ENCODE data around the gene PSAP.

The PSAP gene

DNA sequence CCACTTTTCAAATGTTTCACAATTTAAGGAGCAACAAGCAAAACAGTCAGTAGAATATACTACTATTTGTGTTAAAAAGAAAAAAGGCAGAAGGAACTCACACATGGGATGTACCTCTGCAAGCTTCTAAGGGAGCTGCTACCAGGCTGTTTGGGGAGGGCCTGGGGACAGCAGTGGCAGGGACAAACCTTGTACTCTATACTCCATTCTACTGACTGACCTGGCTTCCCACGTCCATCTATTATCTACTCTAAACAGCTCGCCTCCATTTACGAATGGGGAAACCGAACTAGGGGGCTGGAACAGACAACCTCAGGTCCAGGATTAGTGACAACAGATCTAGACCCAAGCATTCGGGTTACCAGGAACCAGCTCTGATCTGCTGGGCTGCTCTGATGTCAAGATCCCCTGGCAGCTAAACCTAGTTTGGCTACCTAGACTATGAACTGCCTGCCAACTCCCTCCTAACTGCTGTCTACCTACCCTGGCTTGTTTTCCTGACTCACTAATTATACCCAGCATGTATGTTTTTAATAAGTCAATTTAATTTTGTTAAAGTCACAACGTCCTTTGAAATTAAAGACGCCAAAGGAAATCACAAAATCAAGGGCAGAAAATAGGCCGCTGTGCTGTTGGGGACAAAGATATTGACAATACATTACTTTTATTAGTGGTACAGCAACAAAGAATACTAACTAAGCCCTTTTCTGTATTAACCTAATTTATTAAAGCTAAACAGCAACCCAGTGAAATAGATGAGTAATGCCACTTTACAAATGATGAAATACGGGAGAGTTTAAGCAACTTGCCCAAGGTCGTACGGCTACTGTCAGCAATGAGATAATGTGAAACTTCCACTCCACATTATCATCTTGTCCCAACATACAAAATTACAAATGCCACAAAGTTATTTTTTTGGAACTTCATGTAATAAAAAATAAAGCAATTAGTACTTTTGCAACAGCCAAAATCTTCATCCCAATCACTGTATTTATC, 5.3 kb downstream of the PSAP start:
- H3K9me3 ChIP-seq: peaks cover 3% of the 10 kb centered on the region; the same call in 1 of the 2 replicates
- peaks cover 15% of the 10 kb centered on the region for H3K36me3 ChIP-seq
- no peak overlapping the region for H3K4me2 ChIP-seq
- H3K9ac ChIP-seq: no peak overlapping the region
- H3K27ac ChIP-seq: no peak overlapping the region
- H4K20me1 ChIP-seq: peaks cover 100% of the 10 kb centered on the region
- H3K27me3 ChIP-seq: no peaks in the 10 kb centered on the region
- no peak for TF ChIP-seq Cebpa-rat (IDR thresholded peaks at IDR 0.05)
- no peak overlapping the region for H3K4me3 ChIP-seq
- peaks cover 68% of the 10 kb centered on the region for H3K4me1 ChIP-seq

DNA sequence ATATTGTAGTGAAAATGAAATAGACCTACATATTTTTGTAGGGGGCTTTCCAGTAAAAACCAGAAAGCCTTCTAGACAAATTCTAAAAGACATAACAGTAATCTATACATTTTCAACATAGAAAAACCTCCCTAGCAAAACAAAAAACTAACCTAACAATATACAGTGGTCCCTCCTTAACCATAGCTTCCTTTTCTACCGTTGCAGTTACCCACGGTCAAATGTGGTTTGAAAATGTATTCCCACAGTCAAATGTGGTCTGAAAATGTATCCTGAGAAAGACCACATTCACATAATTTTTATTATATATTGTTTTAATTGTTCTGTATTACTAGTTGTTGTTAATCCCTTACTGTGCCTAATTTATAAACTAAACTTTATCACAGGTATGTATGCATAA, 6.4 kb downstream of the PSAP start:
- Histone ChIP-seq H3K9me3 (peaks cover 3% of the 10 kb centered on the region; the same call in 1 of the 2 replicates), H3K4me1 (peaks cover 70% of the 10 kb centered on the region), H3K36me3 (peaks cover 15% of the 10 kb centered on the region), H3K4me2 (no peak overlapping the region), H3K9ac (no peak overlapping the region), H3K27me3 (no peaks in the 10 kb centered on the region), H3K27ac (no peak overlapping the region), H3K4me3 (no peak overlapping the region), H4K20me1 (peaks cover 100% of the 10 kb centered on the region)
- no peak for TF ChIP-seq Cebpa-rat (IDR thresholded peaks at IDR 0.05)

DNA sequence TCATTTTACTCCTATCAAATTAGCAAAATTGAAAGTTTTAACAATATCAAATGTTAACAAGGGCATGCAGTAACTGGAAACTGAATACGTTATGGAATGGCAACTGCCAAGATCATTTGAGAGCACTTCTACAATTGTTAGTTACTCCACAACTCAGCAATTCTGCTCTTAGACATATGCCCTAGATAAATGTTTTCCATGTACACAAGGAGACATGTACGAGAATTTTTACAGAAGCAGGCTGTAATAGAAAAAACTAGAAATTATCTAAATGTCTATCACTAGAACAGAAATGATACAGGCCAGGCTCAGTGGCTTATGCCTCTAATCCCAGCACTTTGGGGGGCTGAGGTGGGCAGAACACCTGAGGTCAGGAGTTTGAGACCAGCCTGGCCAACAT, 7.0 kb downstream of the PSAP start:
- no peak for TF ChIP-seq Cebpa-rat (IDR thresholded peaks at IDR 0.05)
- H3K9ac ChIP-seq: no peak overlapping the region
- H3K4me2 ChIP-seq: no peak overlapping the region
- H3K27me3 ChIP-seq: no peaks in the 10 kb centered on the region
- H3K36me3 ChIP-seq: peaks cover 15% of the 10 kb centered on the region
- H3K4me1 ChIP-seq: peaks cover 70% of the 10 kb centered on the region
- H4K20me1 ChIP-seq: peaks cover 100% of the 10 kb centered on the region
- H3K27ac ChIP-seq: no peak overlapping the region
- peaks cover 3% of the 10 kb centered on the region; the same call in 1 of the 2 replicates for H3K9me3 ChIP-seq
- no peak overlapping the region for H3K4me3 ChIP-seq

DNA sequence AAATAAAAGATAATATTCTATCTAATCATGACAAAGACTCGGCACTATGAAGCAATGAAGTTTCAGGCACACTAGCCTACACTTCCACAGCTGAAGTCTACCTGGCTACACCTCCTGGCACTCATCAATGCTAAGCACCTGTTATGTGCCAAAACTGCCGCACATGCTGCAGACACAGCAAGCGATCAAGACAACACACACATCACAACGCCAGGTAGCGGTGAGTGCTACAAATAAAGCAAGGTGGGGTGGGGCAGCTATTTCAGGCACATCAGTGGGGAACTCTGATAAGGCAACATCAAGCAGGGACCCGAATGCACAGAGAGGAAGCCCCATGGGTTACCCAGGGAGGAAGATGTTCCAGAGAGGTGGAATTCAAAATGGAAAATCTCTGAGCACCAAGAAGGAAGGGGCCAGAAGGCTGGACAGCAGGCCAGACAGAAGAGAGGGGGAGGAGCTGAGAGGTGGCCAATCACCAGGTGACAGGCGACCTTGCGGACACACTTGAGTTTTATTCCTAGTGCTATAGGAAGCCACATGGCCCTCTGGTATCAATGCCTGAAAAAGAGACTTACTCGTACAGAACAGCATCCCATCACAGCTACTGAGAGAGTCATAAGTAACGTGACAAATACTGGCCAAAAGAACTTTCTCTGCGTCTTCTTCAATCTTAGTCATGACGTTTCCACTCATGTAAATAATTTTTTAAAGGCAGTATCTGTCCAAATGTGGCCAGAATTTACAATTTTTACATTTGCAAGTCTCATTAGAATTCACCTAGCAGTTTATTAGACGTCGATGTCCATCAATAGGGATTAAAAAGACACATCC, 8.0 kb downstream of the PSAP start:
- Histone ChIP-seq H3K4me3 (no peak overlapping the region), H3K4me1 (peaks cover 70% of the 10 kb centered on the region), H3K27ac (no peak overlapping the region), H3K36me3 (peaks cover 14% of the 10 kb centered on the region), H3K9me3 (peaks cover 3% of the 10 kb centered on the region; the same call in 1 of the 2 replicates), H3K27me3 (no peaks in the 10 kb centered on the region), H3K4me2 (peak overlapping the region; percentile 39), H3K9ac (no peak overlapping the region), H4K20me1 (peaks cover 100% of the 10 kb centered on the region)
- TF ChIP-seq Cebpa-rat (IDR thresholded peaks at IDR 0.05): no peak

DNA sequence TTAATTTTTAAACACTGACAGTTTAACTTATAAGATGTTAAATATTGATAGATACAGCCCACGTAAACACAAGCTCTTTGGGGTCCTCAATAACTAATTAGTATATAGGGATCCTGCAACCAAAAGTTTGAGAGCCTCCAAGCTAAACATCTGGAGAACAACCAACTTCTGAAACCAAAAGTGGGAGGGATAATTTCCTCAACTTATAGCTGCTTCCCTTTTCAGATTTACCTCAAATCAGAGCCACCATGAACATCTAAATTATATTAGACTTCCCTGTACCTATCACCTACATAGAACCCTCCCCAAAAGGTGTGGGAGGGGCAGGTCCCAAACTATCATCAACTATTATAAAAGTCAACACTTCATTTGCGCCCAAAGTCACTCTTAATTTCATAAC, 8.6 kb downstream of the PSAP start:
- Histone ChIP-seq H3K9me3 (peaks cover 3% of the 10 kb centered on the region; the same call in 1 of the 2 replicates), H3K27ac (no peak overlapping the region), H3K27me3 (peaks cover 5% of the 10 kb centered on the region; the same call in 1 of the 2 replicates), H3K9ac (no peak overlapping the region), H3K4me1 (peaks cover 71% of the 10 kb centered on the region), H3K4me3 (no peak overlapping the region), H3K4me2 (peak overlapping the region; percentile 39), H3K36me3 (peaks cover 19% of the 10 kb centered on the region), H4K20me1 (peaks cover 100% of the 10 kb centered on the region)
- TF ChIP-seq Cebpa-rat (IDR thresholded peaks at IDR 0.05): no peak

DNA sequence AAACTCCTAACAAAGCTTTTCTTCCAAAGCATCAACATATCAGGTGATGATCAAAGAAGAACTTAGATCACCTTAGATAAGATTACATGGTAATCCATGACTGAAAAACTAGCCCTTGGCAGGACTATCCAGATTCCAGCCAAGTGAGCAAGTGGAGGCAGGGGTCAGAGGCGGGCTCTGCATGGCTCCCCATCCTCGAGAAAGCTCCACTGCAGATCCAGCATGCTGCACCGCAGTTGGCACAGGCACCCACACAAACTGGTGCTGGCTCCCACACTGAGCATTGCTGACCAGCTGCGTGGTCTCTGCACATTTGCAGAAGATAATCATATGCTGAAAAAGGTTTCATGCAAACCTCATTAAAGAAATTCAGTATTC, 10.1 kb downstream of the PSAP start:
- no peak overlapping the region for H3K27ac ChIP-seq
- peaks cover 3% of the 10 kb centered on the region; the same call in 1 of the 2 replicates for H3K9me3 ChIP-seq
- peaks cover 100% of the 10 kb centered on the region for H4K20me1 ChIP-seq
- peak overlapping the region; percentile 87 for H3K4me2 ChIP-seq
- peaks cover 19% of the 10 kb centered on the region for H3K36me3 ChIP-seq
- TF ChIP-seq Cebpa-rat (IDR thresholded peaks at IDR 0.05): no peak
- peaks cover 5% of the 10 kb centered on the region; the same call in 1 of the 2 replicates for H3K27me3 ChIP-seq
- H3K4me3 ChIP-seq: no peak overlapping the region
- peaks cover 77% of the 10 kb centered on the region for H3K4me1 ChIP-seq
- no peak overlapping the region for H3K9ac ChIP-seq

DNA sequence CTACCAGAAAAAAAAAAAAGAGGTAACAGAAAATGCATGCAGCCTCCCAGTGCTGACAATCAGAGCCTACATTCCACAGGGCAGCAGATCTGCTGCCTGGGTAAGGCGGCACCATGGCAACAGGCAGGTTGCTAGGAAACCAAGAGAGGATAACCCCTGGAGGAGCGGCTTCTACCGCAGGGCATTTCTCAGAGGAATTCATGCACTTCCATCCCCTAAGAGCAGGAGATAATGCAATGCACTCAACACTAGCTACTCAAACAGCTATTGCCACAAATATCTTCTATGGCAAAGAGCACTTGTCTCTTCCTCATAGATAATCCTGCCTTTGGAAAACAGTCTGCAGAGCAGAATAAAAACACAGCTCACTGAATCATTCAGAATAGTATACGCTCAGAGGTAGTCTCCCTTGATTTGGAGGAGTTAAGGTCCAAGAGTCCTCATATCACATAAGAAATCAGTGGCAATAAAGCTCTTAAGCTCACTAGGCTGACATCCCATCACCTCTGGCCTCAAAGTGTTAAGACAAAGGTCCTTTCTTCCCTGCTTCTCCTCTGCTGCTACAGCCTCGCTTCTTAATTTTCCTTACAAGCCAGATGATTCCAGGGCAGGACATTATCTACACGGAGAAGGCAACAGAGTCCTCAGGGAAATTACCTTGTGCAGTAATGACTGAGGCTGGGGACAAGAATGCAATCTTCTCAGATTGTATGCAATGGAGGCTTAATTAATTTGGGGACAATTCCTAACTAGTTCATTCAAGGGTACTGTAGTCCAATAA, 10.7 kb downstream of the PSAP start:
- no peak overlapping the region for H3K27ac ChIP-seq
- H3K27me3 ChIP-seq: peaks cover 5% of the 10 kb centered on the region; the same call in 1 of the 2 replicates
- peaks cover 82% of the 10 kb centered on the region for H3K4me1 ChIP-seq
- no peak overlapping the region for H3K4me3 ChIP-seq
- peaks cover 100% of the 10 kb centered on the region for H4K20me1 ChIP-seq
- no peak overlapping the region for H3K9ac ChIP-seq
- peaks cover 3% of the 10 kb centered on the region; the same call in 1 of the 2 replicates for H3K9me3 ChIP-seq
- H3K4me2 ChIP-seq: peak overlapping the region; percentile 87
- peaks cover 15% of the 10 kb centered on the region for H3K36me3 ChIP-seq
- TF ChIP-seq Cebpa-rat (IDR thresholded peaks at IDR 0.05): no peak

DNA sequence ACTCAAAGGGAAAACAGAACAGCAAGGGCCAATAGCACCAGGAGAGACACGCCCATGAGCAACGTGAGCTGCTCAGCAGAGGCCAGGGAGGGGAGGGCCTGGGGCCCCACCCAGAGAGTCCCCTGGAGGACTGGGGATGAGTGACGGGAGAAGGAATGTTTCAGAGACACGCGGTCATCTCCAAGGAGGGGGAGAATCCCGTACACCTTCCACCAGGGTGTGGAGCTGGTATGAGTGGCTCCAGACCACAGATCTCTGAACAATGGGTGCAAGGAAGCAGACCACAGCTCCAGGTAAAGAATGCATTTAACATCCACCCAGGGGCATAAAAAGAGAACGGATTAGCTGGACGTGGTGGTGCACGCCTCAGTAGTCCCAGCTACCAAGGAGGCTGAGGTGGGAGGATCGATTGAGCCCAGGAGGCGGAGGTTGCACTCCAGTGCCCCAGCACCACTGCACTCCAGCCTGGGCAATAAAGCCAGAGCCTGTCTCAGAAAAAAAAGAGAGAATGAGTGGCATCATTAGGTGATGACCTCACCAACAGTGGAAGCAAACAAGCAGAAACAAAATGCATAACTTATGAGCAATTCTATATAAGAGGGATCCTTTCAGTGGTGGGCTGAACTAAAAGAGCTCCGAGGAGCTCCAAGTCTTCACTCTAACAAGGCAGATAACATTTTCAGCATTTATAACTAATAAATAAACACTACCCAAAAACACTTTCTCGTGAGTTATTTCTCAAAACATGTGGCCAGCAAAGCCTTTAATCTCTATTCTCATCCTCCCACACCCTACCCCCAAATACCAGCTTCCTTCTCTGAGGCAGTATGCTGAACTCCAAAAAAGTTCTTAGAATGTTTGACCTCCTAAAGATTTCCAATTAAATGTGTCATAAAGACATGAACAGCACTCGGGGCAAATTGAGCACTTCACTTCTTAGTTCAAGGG, 12.5 kb downstream of the PSAP start:
- no peak overlapping the region for H3K4me3 ChIP-seq
- H3K27ac ChIP-seq: no peak overlapping the region
- TF ChIP-seq Cebpa-rat (IDR thresholded peaks at IDR 0.05): no peak
- no peak overlapping the region for H3K9ac ChIP-seq
- H3K36me3 ChIP-seq: peaks cover 21% of the 10 kb centered on the region
- no peaks in the 10 kb centered on the region for H3K9me3 ChIP-seq
- peaks cover 9% of the 10 kb centered on the region; the same call in 1 of the 2 replicates for H3K27me3 ChIP-seq
- H3K4me1 ChIP-seq: peaks cover 99% of the 10 kb centered on the region
- peaks cover 100% of the 10 kb centered on the region for H4K20me1 ChIP-seq
- H3K4me2 ChIP-seq: peak overlapping the region; percentile 87

Measured in BLaER1 (cell line).